Ishikawa (cell line): ENCODE results near the gene NEDD4L.

Experiments
- CEBPB ChIP-seq: IDR thresholded peaks from 2 replicates; pipeline ENCODE4 v1.6.1; 2012
- CREB1 ChIP-seq: IDR thresholded peaks from 2 replicates; pipeline ENCODE4 v1.6.1; 2012; ENCODE audit warnings: low read depth
- EP300 ChIP-seq: IDR thresholded peaks from 2 replicates; pipeline ENCODE4 v1.6.1; 2012; ENCODE audit warnings: borderline replicate concordance
- REST ChIP-seq: IDR thresholded peaks from 2 replicates; pipeline ENCODE4 v1.6.1; 2012; ENCODE audit warnings: low read depth, mild to moderate bottlenecking
- TAF1 ChIP-seq: IDR thresholded peaks from 2 replicates; pipeline ENCODE4 v1.6.1; 2012; ENCODE audit warnings: low read depth, mild to moderate bottlenecking
- TCF12 ChIP-seq: IDR thresholded peaks from 2 replicates; pipeline ENCODE4 v1.6.1; 2012; ENCODE audit warnings: low read depth
- TEAD4 ChIP-seq: IDR thresholded peaks from 2 replicates; pipeline ENCODE4 v1.6.1; 2012
- USF1 ChIP-seq: IDR thresholded peaks from 2 replicates; pipeline ENCODE4 v1.6.1; 2012

- TF ChIP-seq CEBPB (no peak), CREB1 (no peak), REST (no peak), TAF1 (no peak), USF1 (no peak), EP300 (no peak), TEAD4 (no peak), TCF12 (no peak)
These were observed 133.1 kb downstream of the NEDD4L start for GRCh38 chr18:58177004-58177717.
